IMR-90 (cell line): ENCODE results near the gene FUS. TPM values are rescaled to one million over a fixed set of nuclear protein-coding genes. Genes with fewer than 3 reads are reported as not detected.

Source experiments
- ATAC-seq: fragments of 200-7000 bp; cut with Tn5 transposase; 2 replicates; pipeline ENCODE4 v1.9.1; 2020; ENCODE audit warnings: low read depth, mild to moderate bottlenecking, moderate library complexity
- BruUV-seq: library from RNA; stranded (reverse); fragments of 400-500 nt; replicated peaks from 2 replicates; lab custom pipeline; 2021; lab: Mats Ljungman, UMichigan
- CTCF ChIA-PET: fragments of 300-600 bp; formaldehyde crosslinking; extraction: SDS; loops from one replicate; lab custom pipeline; 2021; ENCODE audit warnings: antibody characterized with exemption; lab: Yijun Ruan, JAX
- POLR2A ChIA-PET: fragments of 300-600 bp; sonication (Branson Sonifier 250); formaldehyde crosslinking; loops from one replicate; lab custom pipeline; 2022; ENCODE audit warnings: antibody characterized with exemption; ENCODE audit not compliant: unreplicated experiment; lab: Charles Lee
- DNase-seq: peaks from one replicate; pipeline ENCODE4 v3.0.0; 2013
- H2AFZ ChIP-seq: replicated peaks from 2 replicates; pipeline ENCODE3; 2013; ENCODE audit warnings: low read length, mild to moderate bottlenecking; ENCODE audit not compliant: poor library complexity
- H2AK5ac ChIP-seq: 2 replicates; pipeline ENCODE4 v1.6.1; 2013; ENCODE audit warnings: low read depth, low read length, inconsistent platforms
- H2AK9ac ChIP-seq: replicated peaks from 2 replicates; pipeline ENCODE3; 2013; ENCODE audit warnings: mild to moderate bottlenecking, low read depth, low read length, moderate library complexity; ENCODE audit not compliant: poor library complexity
- H2BK120ac ChIP-seq: 2 replicates; pipeline ENCODE4 v1.6.1; 2013; ENCODE audit warnings: low read depth, low read length, inconsistent platforms
- H2BK15ac ChIP-seq: 3 replicates; pipeline ENCODE4 v1.6.1; 2013; ENCODE audit warnings: low read depth, low read length, inconsistent platforms
- H2BK20ac ChIP-seq: 2 replicates; pipeline ENCODE4 v1.6.1; 2013; ENCODE audit warnings: low read depth, mild to moderate bottlenecking, inconsistent platforms, low read length, moderate library complexity
- H2BK5ac ChIP-seq: 2 replicates; pipeline ENCODE4 v1.6.1; 2013; ENCODE audit warnings: mild to moderate bottlenecking, low read depth, low read length, inconsistent platforms; ENCODE audit not compliant: poor library complexity, severe bottlenecking
- H3K14ac ChIP-seq: replicated peaks from 2 replicates; pipeline ENCODE4 v1.6.1; 2013; ENCODE audit warnings: low read depth, low read length, inconsistent platforms
- H3K18ac ChIP-seq: 2 replicates; pipeline ENCODE4 v1.6.1; 2013; ENCODE audit warnings: low read depth, low read length, control low read depth
- H3K23ac ChIP-seq: 2 replicates; pipeline ENCODE4 v1.6.1; 2013; ENCODE audit warnings: low read depth, low read length, inconsistent platforms
- H3K27ac ChIP-seq: 2 replicates; pipeline ENCODE4 v1.5.1; 2013; ENCODE audit warnings: mild to moderate bottlenecking, control low read depth, low read length; ENCODE audit not compliant: insufficient read depth
- H3K27me3 ChIP-seq: 2 replicates; pipeline ENCODE4 v1.6.1; 2013; ENCODE audit warnings: low read length; ENCODE audit not compliant: control insufficient read depth, insufficient read depth
- H3K36me3 ChIP-seq: 2 replicates; pipeline ENCODE4 v1.6.1; 2013; ENCODE audit warnings: low read length, mixed read lengths; ENCODE audit not compliant: control insufficient read depth, insufficient read depth
- H3K4ac ChIP-seq: 2 replicates; pipeline ENCODE4 v1.6.1; 2013; ENCODE audit warnings: low read depth, low read length, inconsistent platforms
- H3K4me1 ChIP-seq: 2 replicates; pipeline ENCODE4 v1.6.1; 2013; ENCODE audit warnings: low read length, mixed read lengths; ENCODE audit not compliant: control insufficient read depth, insufficient read depth
- H3K4me2 ChIP-seq: 2 replicates; pipeline ENCODE4 v1.6.1; 2013; ENCODE audit warnings: low read depth, mild to moderate bottlenecking, control low read depth, low read length, moderate library complexity
- H3K4me3 ChIP-seq: 2 replicates; pipeline ENCODE4 v1.5.1; 2013; ENCODE audit warnings: low read depth, mild to moderate bottlenecking, control low read depth, low read length, moderate library complexity; ENCODE audit not compliant: insufficient read depth
- H3K56ac ChIP-seq: 2 replicates; pipeline ENCODE4 v1.6.1; 2013; ENCODE audit warnings: low read length, inconsistent platforms; ENCODE audit not compliant: insufficient read depth; ENCODE audit errors: extremely low read depth
- H3K79me1 ChIP-seq, 2 experiments: 2 replicates each; pipeline ENCODE4 v1.6.1; 2013; ENCODE audit warnings: low read length in 2 of 2, inconsistent platforms in 1 of 2, low read depth in 1 of 2
- H3K9ac ChIP-seq: 2 replicates; pipeline ENCODE4 v1.6.1; 2013; ENCODE audit warnings: low read depth, low read length, control low read depth
- H3K9me1 ChIP-seq: 2 replicates; pipeline ENCODE4 v1.6.1; 2013; ENCODE audit warnings: low read length, inconsistent platforms; ENCODE audit not compliant: insufficient read depth
- H3K9me3 ChIP-seq: 2 replicates; pipeline ENCODE4 v1.6.1; 2013; ENCODE audit warnings: low read length; ENCODE audit not compliant: control insufficient read depth, insufficient read depth
- H4K20me1 ChIP-seq: 2 replicates; pipeline ENCODE4 v1.6.1; 2013; ENCODE audit warnings: low read length, inconsistent platforms; ENCODE audit not compliant: insufficient read depth
- H4K5ac ChIP-seq: 2 replicates; pipeline ENCODE4 v1.6.1; 2013; ENCODE audit warnings: mild to moderate bottlenecking, low read depth, low read length, control low read depth
- H4K8ac ChIP-seq, 2 experiments: 2 replicates each; pipeline ENCODE4 v1.6.1; 2013; ENCODE audit warnings: low read depth in 2 of 2, low read length in 2 of 2, control low read depth in 1 of 2, inconsistent platforms in 1 of 2
- H4K91ac ChIP-seq: 2 replicates; pipeline ENCODE4 v1.6.1; 2013; ENCODE audit warnings: low read depth, low read length, inconsistent platforms; ENCODE audit not compliant: insufficient read depth
- BHLHE40 ChIP-seq: fragments of 150-350 bp; IDR thresholded peaks from 2 replicates; pipeline ENCODE4 v1.6.1; 2016; ENCODE audit warnings: mild to moderate bottlenecking, low read depth, low read length
- CHD1 ChIP-seq: IDR thresholded peaks from 2 replicates; pipeline ENCODE4 v1.6.1; 2012; ENCODE audit warnings: low read depth, low read length, improper control_type of control experiment
- MXI1 ChIP-seq: IDR thresholded peaks from 2 replicates; pipeline ENCODE4 v1.6.1; 2012; ENCODE audit warnings: low read depth, mild to moderate bottlenecking, low read length, moderate library complexity, borderline replicate concordance
- POLR2A ChIP-seq: IDR thresholded peaks from 2 replicates; pipeline ENCODE4 v1.6.1; 2012; ENCODE audit warnings: mild to moderate bottlenecking, low read depth, low read length
- WGBS, 2 experiments: methylation state at CpG; one replicate each; pipeline versions ENCODE4 v1.1.5 to v1.1.7; 2013; ENCODE audit warnings: missing lambda C conversion rate in 2 of 2; ENCODE audit not compliant: insufficient read length in 1 of 2; ENCODE audit errors: extremely low coverage in 2 of 2; 5-methylcytosine and 5-hydroxymethylcytosine counted together
- dilution Hi-C: fragments of 300-500 bp; cut with HindIII; formaldehyde crosslinking; loops from one replicate; pipeline ENCODE4 v1.14.3; 2018; ENCODE audit warnings: low sequenced_read_pairs; ENCODE audit not compliant: unreplicated experiment
- in situ Hi-C: fragments of 300-500 bp; cut with MboI; formaldehyde crosslinking; loops from 3 replicates; pipeline ENCODE4 v1.14.3; 2019; ENCODE audit warnings: low sequenced_read_pairs, inconsistent platforms, mixed read lengths
- intact Hi-C: fragments of 100-400 bp; cut with micrococcal nuclease; formaldehyde crosslinking; loops from 2 replicates; pipeline ENCODE4 v1.10.0; 2022
- polyA plus RNA-seq, 3 experiments: library from polyadenylated mRNA; depleted of rRNA; stranded (reverse); fragments of >200 nt; gene quantifications; 2 replicates each; pipeline ENCODE4 v1.2.3, GENCODE V29; 2012; ENCODE audit warnings: low replicate concordance in 1 of 3
- total RNA-seq: library from RNA; depleted of rRNA; stranded (reverse); fragments of >200 nt; gene quantifications from 2 replicates; pipeline ENCODE4 v1.2.3, GENCODE V29; 2012

The FUS gene
- total and polyA plus RNA-seq, 2 of the 4 experiments (the other 2 are of a cell fraction) = 42.8 to 340 TPM

- Histone ChIP-seq H3K9me1 (no peaks in the 10 kb centered on the region), H4K8ac (no peak overlapping the region), H2AK5ac (no peak overlapping the region), H3K79me1 (no peaks in the 10 kb centered on the region), H2BK120ac (no peak overlapping the region), H3K18ac (no peak overlapping the region), H3K36me3 (peaks cover 2% of the 10 kb centered on the region; the same call in 1 of the 2 replicates), H3K27me3 (peaks cover 31% of the 10 kb centered on the region), H4K91ac (no peak overlapping the region), H2BK5ac (no peak overlapping the region), H2AK9ac (no peak overlapping the region), H2BK20ac (no peak overlapping the region), H2AFZ (no peak overlapping the region), H3K9ac (no peak overlapping the region), H3K14ac (no peak overlapping the region), H3K4me3 (no peak overlapping the region), H4K5ac (no peak overlapping the region), H2BK15ac (no peak overlapping the region), H3K4me1 (peaks cover 4% of the 10 kb centered on the region; the same call in 1 of the 2 replicates), H3K23ac (no peak overlapping the region), H3K27ac (no peak overlapping the region), H3K4ac (no peak overlapping the region), H3K9me3 (no peaks in the 10 kb centered on the region), H4K20me1 (peaks cover 9% of the 10 kb centered on the region; the same call in 1 of the 2 replicates), H3K4me2 (no peak overlapping the region), H3K56ac (no peak overlapping the region)
- DNase-seq (no peak), ATAC-seq (no peak)
- 100% methylated on average over 2 of the region's 9 CpGs; no CpG with 5 or more reads in 1 of the 2 experiments for WGBS, 2 experiments
- in situ Hi-C loops (no loop called here), dilution Hi-C loops (no loop called here), intact Hi-C loops (no loop called here)
- POLR2A ChIA-PET = no interaction called here
- no TSS peak for BruUV-seq
- CTCF ChIA-PET = no interaction called here
- no peak for TF ChIP-seq MXI1
- TF ChIP-seq BHLHE40 = no peak
- no peak for TF ChIP-seq CHD1
- no peak for TF ChIP-seq POLR2A
Measured at GRCh38 chr16:31204871-31205666, 25.1 kb downstream of the FUS start.
